KG1 (cell line): ENCODE results near the gene NAT10.

Experiments used
- DNase-seq: peaks from one replicate; lab custom pipeline; 2025; lab: John Stamatoyannopoulos, UW

Gene NAT10

DNA sequence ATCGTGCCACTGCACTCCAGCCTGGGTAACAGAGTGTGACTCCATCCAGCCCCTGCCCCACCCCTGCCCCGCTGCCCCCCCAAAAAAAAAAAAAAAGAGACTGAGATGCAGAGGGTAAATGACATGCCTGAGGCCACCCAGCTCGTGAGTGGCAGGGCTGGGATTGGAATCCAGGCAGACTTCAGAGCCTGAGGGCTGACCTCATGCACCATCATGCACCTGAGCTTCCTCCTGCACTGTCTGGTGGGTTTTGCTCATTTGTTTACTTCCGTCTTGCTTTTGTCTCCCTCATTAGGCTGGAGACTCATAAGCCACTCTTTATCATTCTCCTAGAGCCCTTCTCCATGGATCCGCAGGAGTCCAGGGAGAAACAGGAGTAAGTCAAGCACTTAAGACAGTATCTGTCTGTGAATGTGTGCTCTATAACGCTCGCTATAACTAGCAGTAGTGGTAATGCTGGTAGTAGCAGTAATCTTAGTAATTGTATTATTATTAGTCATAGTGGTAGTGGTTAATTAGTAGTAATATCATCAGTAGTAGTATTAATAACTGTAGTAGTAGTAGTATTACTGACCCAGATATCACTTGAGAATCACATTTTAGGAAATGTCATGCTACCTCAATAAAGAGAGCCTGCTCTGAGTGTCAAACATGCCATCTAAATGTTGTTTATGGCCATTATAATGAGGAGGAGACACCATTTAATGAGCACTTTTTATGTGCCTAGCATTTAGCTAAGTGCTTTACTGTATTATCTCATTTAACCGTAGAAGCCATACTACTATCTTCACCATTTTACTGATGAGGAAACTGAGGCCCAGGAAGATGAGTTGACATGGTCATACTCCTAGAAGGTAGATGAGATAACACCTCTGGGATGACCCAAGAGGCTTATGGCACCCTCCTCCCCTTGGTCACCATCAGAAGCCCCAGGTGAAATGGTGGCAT is 85.0 kb downstream of the NAT10 start:
- DNase-seq, result no peak

- DNase-seq, result no peak
Observed at GRCh38 chr11:34191578-34191977, 86.1 kb downstream of the NAT10 start.

- DNase-seq, result no peak
Observed at GRCh38 chr11:34192481-34193401, 87.3 kb downstream of the NAT10 start.

GRCh38 chr11:34194576-34195335 is 89.3 kb downstream of the NAT10 start:
- no peak for DNase-seq
